Stomach (tissue), 9 donors: Measurements from ENCODE around the gene ODC1. TPM values are rescaled to one million over a fixed set of nuclear protein-coding genes. Genes with fewer than 3 reads are reported as not detected.

ENCODE experiments used
- DNase-seq, 2 donors: peaks; one replicate each; pipeline versions ENCODE4 v3.0.0 to v3.0.0-alpha.2; 2013 to 2019
- H3K27ac ChIP-seq, 5 donors: fragments of 200-600 bp in 4 of 5; sonication (generic) in 4 of 5; one replicate each; pipeline ENCODE4 v1.5.1; 2013 to 2019; ENCODE audit warnings: mild to moderate bottlenecking in 1 of 5, moderate library complexity in 1 of 5
- H3K27me3 ChIP-seq, 3 donors: fragments of 200-600 bp; sonication (generic); one replicate each; pipeline ENCODE4 v1.5.1; 2017 to 2019; ENCODE audit warnings: mixed run types in 1 of 3
- H3K36me3 ChIP-seq, 4 donors: fragments of 200-600 bp; sonication (generic); 1 replicate in 3 of 4; 2 replicates in 1 of 4; pipeline ENCODE4 v1.5.1; 2016 to 2019
- H3K4me1 ChIP-seq, 4 donors: fragments of 200-600 bp; sonication (generic); one replicate each; pipeline ENCODE4 v1.5.1; 2016 to 2019
- H3K4me3 ChIP-seq, 4 donors: fragments of 200-600 bp; sonication (generic) in 3 of 4; one replicate each; pipeline ENCODE4 v1.5.1; 2016 to 2019; ENCODE audit warnings: mild to moderate bottlenecking in 1 of 4
- H3K9me3 ChIP-seq, 4 donors: fragments of 200-600 bp; sonication (generic); one replicate each; pipeline ENCODE4 v1.5.1; 2016 to 2019
- EP300 ChIP-seq: sonication (generic); formaldehyde crosslinking; IDR thresholded peaks from one replicate; pipeline ENCODE4 v1.6.1; 2017; ENCODE audit warnings: antibody characterized with exemption
- POLR2A ChIP-seq, 4 donors: fragments of 450-650 bp; IDR thresholded peaks; one replicate each; pipeline ENCODE4 v1.6.1; 2016; ENCODE audit warnings: antibody characterized with exemption in 4 of 4, control low read depth in 2 of 4, mild to moderate bottlenecking in 1 of 4, moderate library complexity in 1 of 4
- POLR2AphosphoS5 ChIP-seq, 3 donors: sonication (generic); formaldehyde crosslinking; IDR thresholded peaks; one replicate each; pipeline ENCODE4 v1.6.1; 2016; ENCODE audit warnings: antibody characterized with exemption in 3 of 3
- WGBS, 5 donors: extraction: QIAGEN DNeasy Blood & Tissue Kit in 3 of 5; methylation state at CpG; one replicate each; pipeline versions ENCODE4 v1.1.5 to v1.1.7; 2013 to 2018; 5-methylcytosine and 5-hydroxymethylcytosine counted together
- intact Hi-C: fragments of 100-400 bp; cut with DNase I; formaldehyde crosslinking; loops from one replicate; pipeline ENCODE4 v1.15.1; 2023; ENCODE audit warnings: low total_unique reads
- polyA plus RNA-seq, 3 donors: library from polyadenylated mRNA; stranded (reverse); fragments of 200-250 nt; gene quantifications; one replicate each; pipeline ENCODE4 v1.2.3, GENCODE V29; 2013
- total RNA-seq, 5 donors: library from RNA; depleted of rRNA; stranded (reverse); fragments of >200 nt; gene quantifications; one replicate each; pipeline versions ENCODE4 v1.1.0 to v1.2.3, GENCODE V29; 2014 to 2016
- TF ChIP-seq, protein P1 (sequence below), 7 experiments: fragments of 450-650 bp in 4 of 7; fragments of 200-600 bp in 3 of 7; sonication (generic) in 3 of 7; IDR thresholded peaks; one replicate each; pipeline ENCODE4 v1.5.1; 2016 to 2019; ENCODE audit warnings: antibody characterized with exemption in 7 of 7, control low read depth in 2 of 7, mild to moderate bottlenecking in 1 of 7
- donor health status: healthy with polysubstance abuse.
- donor health status: Bipolar disorder and iron deficiency.
- donor health status: healthy.

Gene ODC1
- total and polyA plus RNA-seq, 8 donors = 32.2 to 148 (median 49.8) TPM

DNA sequence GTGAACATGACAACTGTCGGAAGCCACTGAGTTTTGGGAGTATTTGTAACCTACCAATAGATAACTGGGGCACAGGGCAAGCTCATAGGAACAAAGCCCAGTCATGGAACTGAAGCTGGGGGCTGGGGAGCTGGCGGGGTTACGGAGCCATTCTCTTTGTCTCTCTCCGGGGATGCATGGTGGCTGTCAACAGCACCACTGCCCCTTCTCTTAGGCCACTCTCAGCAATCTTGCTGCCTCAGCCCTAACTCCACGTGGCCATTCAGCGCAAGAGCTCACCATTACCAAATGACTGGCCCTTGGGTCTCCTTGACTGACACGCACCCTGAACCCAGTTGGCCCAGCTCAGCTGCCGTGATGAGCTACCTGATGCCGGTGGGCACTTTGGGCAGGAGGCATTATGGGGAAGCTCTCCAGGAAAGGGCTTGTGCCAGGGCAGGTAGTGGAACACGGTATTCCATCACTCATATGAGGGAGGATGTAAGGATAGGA, 33.6 kb upstream of the ODC1 start:
- H3K36me3 ChIP-seq = no peaks in the 10 kb centered on the region
- DNase-seq = no peak
- no peaks in the 10 kb centered on the region for H3K9me3 ChIP-seq
- no peak for TF ChIP-seq POLR2AphosphoS5 (IDR thresholded peaks at IDR 0.05)
- TF ChIP-seq EP300 = no peak
- TF ChIP-seq POLR2A (IDR thresholded peaks at IDR 0.05) = no peak
- TF ChIP-seq, protein P1, sequence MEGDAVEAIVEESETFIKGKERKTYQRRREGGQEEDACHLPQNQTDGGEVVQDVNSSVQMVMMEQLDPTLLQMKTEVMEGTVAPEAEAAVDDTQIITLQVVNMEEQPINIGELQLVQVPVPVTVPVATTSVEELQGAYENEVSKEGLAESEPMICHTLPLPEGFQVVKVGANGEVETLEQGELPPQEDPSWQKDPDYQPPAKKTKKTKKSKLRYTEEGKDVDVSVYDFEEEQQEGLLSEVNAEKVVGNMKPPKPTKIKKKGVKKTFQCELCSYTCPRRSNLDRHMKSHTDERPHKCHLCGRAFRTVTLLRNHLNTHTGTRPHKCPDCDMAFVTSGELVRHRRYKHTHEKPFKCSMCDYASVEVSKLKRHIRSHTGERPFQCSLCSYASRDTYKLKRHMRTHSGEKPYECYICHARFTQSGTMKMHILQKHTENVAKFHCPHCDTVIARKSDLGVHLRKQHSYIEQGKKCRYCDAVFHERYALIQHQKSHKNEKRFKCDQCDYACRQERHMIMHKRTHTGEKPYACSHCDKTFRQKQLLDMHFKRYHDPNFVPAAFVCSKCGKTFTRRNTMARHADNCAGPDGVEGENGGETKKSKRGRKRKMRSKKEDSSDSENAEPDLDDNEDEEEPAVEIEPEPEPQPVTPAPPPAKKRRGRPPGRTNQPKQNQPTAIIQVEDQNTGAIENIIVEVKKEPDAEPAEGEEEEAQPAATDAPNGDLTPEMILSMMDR (IDR thresholded peaks at IDR 0.05) = no peak
- intact Hi-C loops = no loop called here
- H3K4me3 ChIP-seq = no peak overlapping the region
- peaks cover 0 to 9% (median 0%) of the 10 kb centered on the region in 3 donors for H3K27me3 ChIP-seq
- no peak overlapping the region for H3K27ac ChIP-seq
- H3K4me1 ChIP-seq = peaks cover 0 to 6% (median 4%) of the 10 kb centered on the region in 4 donors
- 85 to 93% (median 90%) methylated on average over 10 of the region's 10 CpGs for WGBS, 5 donors

DNA sequence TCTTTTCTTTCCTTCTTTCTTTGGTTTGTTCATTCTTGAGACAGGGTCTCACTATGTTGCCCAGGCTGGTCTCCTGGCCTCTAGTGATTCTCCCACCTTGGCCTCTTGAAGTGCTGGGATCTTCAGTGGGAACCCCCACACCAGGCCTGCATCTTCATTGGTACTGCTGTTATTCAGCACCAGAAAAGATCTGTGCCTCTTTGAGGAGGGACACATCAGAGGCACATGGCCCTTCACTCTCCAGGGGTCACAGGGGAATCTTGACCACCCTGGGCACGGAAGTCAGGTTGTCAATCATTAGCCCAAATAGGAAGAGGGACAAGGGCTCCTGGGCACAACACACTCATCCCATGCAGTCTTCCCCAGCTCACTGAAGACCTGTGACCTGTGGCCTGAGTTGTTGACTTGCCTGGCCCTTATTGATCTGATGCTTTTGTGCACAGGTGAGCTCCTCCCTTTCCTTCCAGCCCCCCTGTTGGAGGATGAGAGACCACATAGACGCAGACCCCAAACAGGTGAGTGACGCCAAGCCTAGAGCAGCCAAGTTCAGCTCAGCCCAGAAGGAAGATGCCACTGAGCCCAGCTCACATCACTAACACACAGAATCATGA, 33.0 kb upstream of the ODC1 start:
- H3K4me1 ChIP-seq = peaks cover 0 to under 1% (median 0%) of the 10 kb centered on the region in 4 donors
- no peak overlapping the region for H3K27ac ChIP-seq
- no peak for TF ChIP-seq POLR2A (IDR thresholded peaks at IDR 0.05)
- no peak for TF ChIP-seq POLR2AphosphoS5 (IDR thresholded peaks at IDR 0.05)
- TF ChIP-seq EP300 = no peak
- H3K27me3 ChIP-seq = peaks cover 0 to 9% (median 0%) of the 10 kb centered on the region in 3 donors
- no peaks in the 10 kb centered on the region for H3K36me3 ChIP-seq
- WGBS, 5 donors = 77 to 91% (median 86%) methylated on average over 3 of the region's 3 CpGs
- no peak overlapping the region for H3K4me3 ChIP-seq
- no peaks in the 10 kb centered on the region for H3K9me3 ChIP-seq
- intact Hi-C loops = no loop called here
- DNase-seq = no peak

DNA sequence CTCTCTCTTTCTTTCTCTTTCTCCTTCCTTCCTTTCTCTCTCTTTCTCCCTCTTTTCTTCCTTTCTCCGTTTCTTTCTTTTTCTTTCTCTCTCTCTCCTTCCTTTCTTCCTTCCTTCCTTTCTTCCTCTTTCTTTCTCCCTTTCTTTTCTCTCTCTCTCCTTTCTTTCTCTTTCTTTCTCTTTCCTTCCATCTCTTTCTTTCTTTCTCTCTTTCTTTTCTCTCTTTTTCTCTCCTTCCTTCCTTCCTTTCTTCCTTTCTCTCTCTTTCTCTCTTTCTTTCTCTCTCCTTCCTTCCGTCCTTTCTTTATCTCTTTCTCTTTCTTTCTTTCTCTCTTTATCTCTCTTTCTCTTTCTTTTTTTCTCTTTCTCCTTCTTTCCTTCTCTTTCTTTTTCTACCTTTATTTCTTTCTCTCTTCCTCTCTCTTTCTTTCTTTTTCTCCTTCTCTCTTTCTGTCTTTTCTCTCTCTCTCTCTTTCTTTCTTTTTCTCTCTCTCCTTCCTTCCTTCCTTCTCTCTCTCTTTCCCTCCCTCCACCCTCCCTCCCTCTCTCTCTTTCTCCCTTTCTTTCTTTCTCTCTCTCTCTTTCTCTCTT, 32.3 kb upstream of the ODC1 start:
- Histone ChIP-seq H3K27ac (no peak overlapping the region), H3K9me3 (no peaks in the 10 kb centered on the region), H3K36me3 (no peaks in the 10 kb centered on the region), H3K4me3 (no peak overlapping the region), H3K4me1 (no peaks in the 10 kb centered on the region), H3K27me3 (peaks cover 0 to 9% (median 0%) of the 10 kb centered on the region in 3 donors)
- intact Hi-C loops = no loop called here
- DNase-seq = no peak
- TF ChIP-seq POLR2AphosphoS5 (IDR thresholded peaks at IDR 0.05) = no peak
- TF ChIP-seq EP300 = no peak
- TF ChIP-seq, protein P1 (IDR thresholded peaks at IDR 0.05) = no peak
- TF ChIP-seq POLR2A (IDR thresholded peaks at IDR 0.05) = no peak
- WGBS, 5 donors = 88 to 95% (median 91%) methylated on average over 2 of the region's 2 CpGs

DNA sequence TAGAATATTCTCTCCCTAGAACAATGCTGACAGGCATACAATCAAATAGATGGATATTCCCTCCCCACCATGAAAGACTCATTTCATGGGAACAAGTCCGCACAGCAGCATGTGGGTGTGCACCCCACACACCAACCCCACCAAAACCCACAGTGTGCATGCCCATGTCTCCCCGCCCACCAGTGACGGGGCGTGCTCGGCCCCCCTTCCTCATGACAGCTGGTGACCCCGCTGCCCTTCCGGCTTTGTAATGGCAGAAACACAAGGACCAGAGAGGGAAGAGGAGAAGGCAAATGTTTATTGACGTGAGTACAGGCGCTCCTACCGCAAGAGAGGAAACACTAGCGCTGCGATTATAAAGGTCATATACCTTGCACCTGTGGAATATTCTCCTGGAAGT, 30.8 kb upstream of the ODC1 start:
- TF ChIP-seq POLR2A (IDR thresholded peaks at IDR 0.05) (no peak), EP300 (no peak), POLR2AphosphoS5 (IDR thresholded peaks at IDR 0.05) (no peak)
- TF ChIP-seq, protein P1 (IDR thresholded peaks at IDR 0.05) = no peak
- Histone ChIP-seq H3K9me3 (no peaks in the 10 kb centered on the region), H3K4me3 (no peak overlapping the region), H3K4me1 (no peaks in the 10 kb centered on the region), H3K36me3 (no peaks in the 10 kb centered on the region), H3K27ac (no peak overlapping the region), H3K27me3 (peaks cover 0 to 9% (median 0%) of the 10 kb centered on the region in 3 donors)
- WGBS, 5 donors = 48 to 70% (median 51%) methylated on average over 12 of the region's 12 CpGs
- intact Hi-C loops = no loop called here
- DNase-seq = peak in 1 of 2 donors; percentile 53

DNA sequence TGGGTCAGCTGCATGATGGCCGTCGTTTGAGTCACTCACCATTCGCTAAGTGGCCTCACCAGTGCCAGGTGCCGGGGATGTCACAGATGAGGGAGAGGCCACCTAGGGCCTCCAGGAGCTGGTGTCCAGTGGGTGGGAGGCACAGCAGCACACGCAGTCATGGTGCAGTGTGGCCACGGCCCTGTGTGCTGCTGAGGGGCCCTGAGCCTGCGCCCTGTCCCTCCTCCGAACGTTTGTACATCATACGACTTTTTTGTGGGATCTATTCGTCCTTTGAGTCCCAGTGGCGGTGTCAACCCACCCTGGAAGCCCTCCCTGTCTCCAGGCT, 30.1 kb upstream of the ODC1 start:
- DNase-seq = no peak
- H3K4me3 ChIP-seq = no peak overlapping the region
- H3K9me3 ChIP-seq = no peaks in the 10 kb centered on the region
- H3K27me3 ChIP-seq = peaks cover 0 to 9% (median 0%) of the 10 kb centered on the region in 3 donors
- H3K36me3 ChIP-seq = no peaks in the 10 kb centered on the region
- no peaks in the 10 kb centered on the region for H3K4me1 ChIP-seq
- WGBS, 5 donors = 80 to 88% (median 87%) methylated on average over 8 to 12 of the region's 12 CpGs
- H3K27ac ChIP-seq = no peak overlapping the region
- intact Hi-C loops = no loop called here
- no peak for TF ChIP-seq POLR2AphosphoS5 (IDR thresholded peaks at IDR 0.05)
- no peak for TF ChIP-seq EP300
- TF ChIP-seq, protein P1 (IDR thresholded peaks at IDR 0.05) = no peak
- no peak for TF ChIP-seq POLR2A (IDR thresholded peaks at IDR 0.05)
